Astrocyte of the spinal cord (primary cell): ENCODE results near the gene STARD5.

Experiments used
- DNase-seq: peaks from one replicate; pipeline ENCODE4 v3.0.0; 2011; ENCODE audit warnings: low read depth, low spot score
- H3K4me3 ChIP-seq: 2 replicates; pipeline ENCODE4 v1.5.1; 2011; ENCODE audit warnings: low read depth, mild to moderate bottlenecking, low read length, moderate library complexity
- in situ Hi-C: cut with HindIII; loops from 2 replicates; pipeline ENCODE4 v1.10.0; 2017; ENCODE audit warnings: low sequenced_read_pairs
- TF ChIP-seq, protein P1 (sequence below): IDR thresholded peaks from 2 replicates; pipeline ENCODE4 v1.5.1; 2012; ENCODE audit warnings: low read depth, mild to moderate bottlenecking, low read length, inconsistent platforms

STARD5 gene

DNA sequence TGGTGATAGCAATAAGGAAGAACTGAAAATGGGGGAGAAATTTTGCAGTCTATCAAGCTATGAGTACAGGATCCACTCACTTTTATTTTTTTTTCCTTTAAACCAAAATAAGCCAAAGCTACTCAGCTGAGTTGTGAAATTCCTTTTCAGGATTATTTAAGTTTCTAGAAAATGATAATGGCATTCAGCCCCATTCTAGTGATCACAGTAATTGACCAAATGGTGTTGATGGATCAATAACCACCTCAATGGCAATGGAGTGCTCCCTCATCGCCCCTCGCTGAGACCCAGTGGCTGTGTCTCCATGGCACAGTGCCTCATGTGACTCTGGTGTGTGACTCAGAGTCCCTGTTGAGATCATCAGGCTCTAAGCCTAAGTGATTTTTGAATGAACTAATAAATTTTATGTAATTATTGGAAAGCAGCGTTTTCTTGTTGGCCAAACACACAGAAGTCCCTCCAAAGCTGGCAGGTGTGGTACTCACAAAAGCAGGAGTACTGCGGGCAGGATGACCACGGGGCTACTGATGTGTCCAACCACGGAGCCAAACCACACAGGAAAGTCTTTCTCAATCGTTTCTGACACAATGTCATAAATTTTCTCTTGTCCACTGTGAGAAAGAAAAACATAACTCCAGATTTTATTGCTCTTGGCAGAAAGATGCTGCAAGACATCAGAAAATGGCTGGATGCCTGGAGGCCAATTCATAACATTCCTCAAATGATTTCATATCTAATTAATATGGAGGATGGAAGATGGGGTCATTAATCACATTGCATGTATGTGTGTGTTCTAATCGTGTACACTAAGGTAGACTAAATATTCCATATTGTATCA, 14.4 kb upstream of the STARD5 start:
- peak; percentile 89 for DNase-seq
- TF ChIP-seq, protein P1, sequence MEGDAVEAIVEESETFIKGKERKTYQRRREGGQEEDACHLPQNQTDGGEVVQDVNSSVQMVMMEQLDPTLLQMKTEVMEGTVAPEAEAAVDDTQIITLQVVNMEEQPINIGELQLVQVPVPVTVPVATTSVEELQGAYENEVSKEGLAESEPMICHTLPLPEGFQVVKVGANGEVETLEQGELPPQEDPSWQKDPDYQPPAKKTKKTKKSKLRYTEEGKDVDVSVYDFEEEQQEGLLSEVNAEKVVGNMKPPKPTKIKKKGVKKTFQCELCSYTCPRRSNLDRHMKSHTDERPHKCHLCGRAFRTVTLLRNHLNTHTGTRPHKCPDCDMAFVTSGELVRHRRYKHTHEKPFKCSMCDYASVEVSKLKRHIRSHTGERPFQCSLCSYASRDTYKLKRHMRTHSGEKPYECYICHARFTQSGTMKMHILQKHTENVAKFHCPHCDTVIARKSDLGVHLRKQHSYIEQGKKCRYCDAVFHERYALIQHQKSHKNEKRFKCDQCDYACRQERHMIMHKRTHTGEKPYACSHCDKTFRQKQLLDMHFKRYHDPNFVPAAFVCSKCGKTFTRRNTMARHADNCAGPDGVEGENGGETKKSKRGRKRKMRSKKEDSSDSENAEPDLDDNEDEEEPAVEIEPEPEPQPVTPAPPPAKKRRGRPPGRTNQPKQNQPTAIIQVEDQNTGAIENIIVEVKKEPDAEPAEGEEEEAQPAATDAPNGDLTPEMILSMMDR: no peak

DNA sequence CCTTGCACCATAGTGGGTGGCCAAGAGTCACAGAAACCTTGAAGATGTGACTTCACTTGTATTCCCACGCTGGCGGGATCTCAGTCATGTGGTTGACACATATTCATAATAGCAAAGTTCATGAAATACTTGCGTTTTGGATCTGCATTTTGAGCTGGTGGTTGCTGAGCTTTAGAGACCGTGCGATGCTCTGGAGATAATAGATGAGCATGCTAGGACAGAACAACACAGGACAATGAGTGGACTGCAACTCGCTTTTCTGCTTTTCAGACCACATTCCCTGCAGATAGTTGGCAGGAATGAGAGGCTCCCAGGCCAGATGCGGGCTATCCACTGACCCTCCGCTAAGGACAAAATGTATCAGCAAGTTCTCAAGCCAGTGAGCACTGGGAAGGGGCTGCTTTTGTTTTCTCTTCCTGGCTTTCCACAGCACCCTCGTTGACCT, 13.8 kb upstream of the STARD5 start:
- H3K4me3 ChIP-seq: no peak overlapping the region
- in situ Hi-C loops: no loop called here
- no peak for DNase-seq
- TF ChIP-seq, protein P1: no peak

More for the DNA sequence above, 14.4 kb upstream of the STARD5 start:
- no peak overlapping the region for H3K4me3 ChIP-seq
- in situ Hi-C loops: no loop called here

DNA sequence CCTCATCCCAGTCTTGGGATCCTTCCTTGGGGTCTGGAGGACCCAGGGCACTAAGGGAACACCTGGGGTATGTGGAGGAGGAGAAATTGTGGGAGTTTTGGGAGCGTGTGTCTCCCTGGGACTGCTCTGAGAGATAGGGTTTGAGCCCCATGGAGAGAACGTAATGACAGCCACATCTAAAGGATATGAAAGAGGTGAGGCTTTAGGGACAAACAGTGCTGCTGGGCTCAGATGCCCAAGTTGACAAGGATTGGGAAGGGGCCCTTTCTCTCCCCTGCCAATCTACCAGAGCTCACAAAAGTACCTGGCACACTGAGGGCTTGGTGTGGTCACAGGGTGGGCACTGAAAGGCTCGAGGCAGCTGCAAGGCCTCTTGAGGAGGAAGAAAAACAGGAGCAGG, 13.3 kb upstream of the STARD5 start:
- no peak overlapping the region for H3K4me3 ChIP-seq
- in situ Hi-C loops: no loop called here
- TF ChIP-seq, protein P1: no peak
- DNase-seq: no peak

DNA sequence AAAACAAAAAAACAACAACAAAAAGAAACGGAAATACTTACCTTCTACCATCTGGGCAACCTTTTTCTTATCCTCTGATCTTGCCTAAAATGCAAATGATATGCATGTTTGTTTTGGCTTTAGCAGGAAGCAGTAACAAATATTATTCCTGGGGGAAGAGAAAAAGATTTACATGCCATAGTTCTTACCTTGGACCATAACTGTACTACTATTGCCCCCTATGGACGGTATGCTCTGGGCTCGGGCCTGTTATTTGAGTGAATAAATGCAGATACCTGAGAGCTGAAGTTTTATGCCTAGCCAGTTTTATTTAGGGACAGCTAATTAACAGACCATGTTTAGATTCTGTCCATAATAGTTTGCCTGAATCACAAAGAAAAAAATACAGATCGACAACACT, 12.6 kb upstream of the STARD5 start:
- H3K4me3 ChIP-seq: no peak overlapping the region
- in situ Hi-C loops: no loop called here
- TF ChIP-seq, protein P1: peak; percentile 60
- DNase-seq: peak; percentile 55

- no peak for DNase-seq
- in situ Hi-C loops: no loop called here
- H3K4me3 ChIP-seq: no peak overlapping the region
- TF ChIP-seq, protein P1: no peak
Measured at GRCh38 chr15:81335631-81336030, 11.7 kb upstream of the STARD5 start.

DNA sequence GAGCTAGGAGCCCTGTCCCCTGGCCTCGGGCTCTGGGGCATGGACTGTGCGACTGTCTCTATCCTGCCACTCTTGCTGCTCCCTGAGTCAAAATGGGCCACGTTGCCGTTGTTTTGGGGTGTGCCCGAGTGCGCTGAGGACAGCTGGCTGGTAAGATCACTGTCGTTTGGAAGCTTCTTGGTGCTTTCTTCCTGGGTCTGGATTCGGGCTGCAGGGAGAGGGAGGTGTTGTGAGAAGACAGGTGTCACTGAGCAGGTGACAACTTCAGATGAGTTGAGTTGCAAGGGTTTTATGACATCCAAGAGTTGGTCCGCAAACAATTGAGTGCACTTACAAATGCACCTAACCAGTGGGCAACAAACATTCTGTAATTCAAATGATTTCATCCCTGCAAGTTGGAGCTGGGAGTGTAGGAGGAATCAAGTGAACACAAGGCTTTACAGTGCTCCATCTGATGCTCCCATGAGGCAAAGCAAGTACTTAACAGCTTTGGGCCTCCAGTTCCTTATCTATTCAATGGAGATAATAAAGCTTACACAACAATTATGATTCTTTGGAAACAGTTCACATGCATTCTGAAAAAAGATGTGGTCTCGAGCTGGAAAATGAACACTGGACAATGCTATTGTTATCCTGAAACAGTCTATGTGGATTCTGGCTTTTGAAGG, 11.0 kb upstream of the STARD5 start:
- no peak for DNase-seq
- TF ChIP-seq, protein P1: no peak
- in situ Hi-C loops: no loop called here
- H3K4me3 ChIP-seq: no peak overlapping the region
